Activated B cell treated with CpG ODN at 0.5 μM for 24 hours (primary cell): ENCODE measurements around the gene ASIC4. TPM values are rescaled to one million over a fixed set of nuclear protein-coding genes. Genes with fewer than 3 reads are reported as not detected.

Experiments
- ATAC-seq: fragments of 200-7000 bp; cut with Tn5 transposase; one replicate; pipeline ENCODE4 v1.10.0; 2021; ENCODE audit warnings: low read depth, mild to moderate bottlenecking, moderate library complexity
- CTCF ChIA-PET: fragments of 350-600 bp; sonication (Branson Sonifier 250); formaldehyde crosslinking; loops from one replicate; lab custom pipeline; 2021; ENCODE audit warnings: antibody characterized with exemption; lab: Charles Lee
- POLR2A ChIA-PET: fragments of 350-600 bp; sonication (Branson Sonifier 250); formaldehyde crosslinking; loops from one replicate; lab custom pipeline; 2021; ENCODE audit warnings: antibody characterized with exemption; lab: Charles Lee
- DNase-seq: peaks from one replicate; pipeline ENCODE4 v3.0.0; 2022
- H3K27ac Mint-ChIP-seq: one replicate; pipeline ENCODE4 v1.8.0; 2020; ENCODE audit warnings: mixed read lengths
- H3K27me3 Mint-ChIP-seq: one replicate; pipeline ENCODE4 v1.8.0; 2021; ENCODE audit warnings: mixed read lengths
- H3K36me3 Mint-ChIP-seq: one replicate; pipeline ENCODE4 v1.8.0; 2021; ENCODE audit warnings: low read depth, mixed read lengths
- H3K4me1 Mint-ChIP-seq: one replicate; pipeline ENCODE4 v1.8.0; 2021; ENCODE audit warnings: mixed read lengths
- H3K4me3 Mint-ChIP-seq: one replicate; pipeline ENCODE4 v1.8.0; 2020; ENCODE audit warnings: mild to moderate bottlenecking, mixed read lengths
- H3K9me3 Mint-ChIP-seq: one replicate; pipeline ENCODE4 v1.8.0; 2020; ENCODE audit warnings: mixed read lengths
- intact Hi-C: fragments of 100-400 bp; cut with micrococcal nuclease; formaldehyde crosslinking; loops from one replicate; pipeline ENCODE4 v1.15.1; 2024
- total RNA-seq: library from RNA; stranded (reverse); gene quantifications from 2 replicates; pipeline ENCODE4 v1.2.3, GENCODE V29; 2022
- TF ChIP-seq, protein P1 (sequence below): fragments of 200-600 bp; IDR thresholded peaks from one replicate; pipeline ENCODE4 v1.8.0; 2022; ENCODE audit warnings: antibody characterized with exemption, mild to moderate bottlenecking

The ASIC4 gene, protein sequence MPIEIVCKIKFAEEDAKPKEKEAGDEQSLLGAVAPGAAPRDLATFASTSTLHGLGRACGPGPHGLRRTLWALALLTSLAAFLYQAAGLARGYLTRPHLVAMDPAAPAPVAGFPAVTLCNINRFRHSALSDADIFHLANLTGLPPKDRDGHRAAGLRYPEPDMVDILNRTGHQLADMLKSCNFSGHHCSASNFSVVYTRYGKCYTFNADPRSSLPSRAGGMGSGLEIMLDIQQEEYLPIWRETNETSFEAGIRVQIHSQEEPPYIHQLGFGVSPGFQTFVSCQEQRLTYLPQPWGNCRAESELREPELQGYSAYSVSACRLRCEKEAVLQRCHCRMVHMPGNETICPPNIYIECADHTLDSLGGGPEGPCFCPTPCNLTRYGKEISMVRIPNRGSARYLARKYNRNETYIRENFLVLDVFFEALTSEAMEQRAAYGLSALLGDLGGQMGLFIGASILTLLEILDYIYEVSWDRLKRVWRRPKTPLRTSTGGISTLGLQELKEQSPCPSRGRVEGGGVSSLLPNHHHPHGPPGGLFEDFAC
- 0.15 TPM in 1 of 2 replicates, not detected in the other for total RNA-seq

DNA sequence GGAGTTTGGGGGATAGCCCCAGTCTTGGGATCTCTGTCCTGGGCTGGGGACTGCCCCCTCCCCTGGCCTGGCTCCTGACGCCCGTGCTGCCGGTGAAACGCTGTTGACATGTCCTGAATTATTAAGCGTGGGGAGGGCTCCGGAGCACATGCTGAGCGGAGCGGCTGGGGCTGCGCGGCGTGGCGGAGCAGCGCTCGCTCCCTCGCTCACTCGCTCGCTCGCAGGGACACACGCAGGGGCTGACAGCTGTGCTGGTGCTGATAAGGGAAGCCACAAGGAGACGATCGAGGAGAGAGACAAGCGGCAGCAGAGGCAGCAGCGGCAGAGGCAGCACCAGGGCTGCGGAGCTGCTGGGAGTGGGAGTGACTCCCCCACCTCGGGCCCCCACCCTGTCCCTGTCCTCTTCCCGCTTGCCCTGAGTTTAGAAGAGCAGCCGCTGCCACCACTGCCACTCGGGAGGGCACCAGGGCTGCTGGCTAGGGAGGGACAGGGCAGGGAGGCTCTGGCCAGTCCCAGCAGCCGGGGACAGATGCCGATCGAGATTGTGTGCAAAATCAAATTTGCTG, at the start of gene ASIC4:
ASIC4 (plus strand) TSS at position 287 of the 566 bp plus-strand sequence; CDS start at position 530, 243 bp downstream.
- Mint-ChIP-seq H3K27ac (no peak within 1 kb of the TSS), H3K36me3 (no peaks in the 10 kb centered on the region), H3K4me3 (no peak within 1 kb of the TSS), H3K4me1 (peaks cover 22% of the 10 kb centered on the region), H3K9me3 (no peaks in the 10 kb centered on the region), H3K27me3 (peaks cover 81% of the 10 kb centered on the region)
- ATAC-seq, result no peak
- intact Hi-C loops, result no loop called here
- ChIA-PET POLR2A (no interaction called here), CTCF (interaction anchor here (2.0 kb wide), 1 partner anchor 15 kb away, joined by 5 read pairs; no protein-coding TSS in a partner anchor)
- no peak for DNase-seq
- TF ChIP-seq, protein P1, sequence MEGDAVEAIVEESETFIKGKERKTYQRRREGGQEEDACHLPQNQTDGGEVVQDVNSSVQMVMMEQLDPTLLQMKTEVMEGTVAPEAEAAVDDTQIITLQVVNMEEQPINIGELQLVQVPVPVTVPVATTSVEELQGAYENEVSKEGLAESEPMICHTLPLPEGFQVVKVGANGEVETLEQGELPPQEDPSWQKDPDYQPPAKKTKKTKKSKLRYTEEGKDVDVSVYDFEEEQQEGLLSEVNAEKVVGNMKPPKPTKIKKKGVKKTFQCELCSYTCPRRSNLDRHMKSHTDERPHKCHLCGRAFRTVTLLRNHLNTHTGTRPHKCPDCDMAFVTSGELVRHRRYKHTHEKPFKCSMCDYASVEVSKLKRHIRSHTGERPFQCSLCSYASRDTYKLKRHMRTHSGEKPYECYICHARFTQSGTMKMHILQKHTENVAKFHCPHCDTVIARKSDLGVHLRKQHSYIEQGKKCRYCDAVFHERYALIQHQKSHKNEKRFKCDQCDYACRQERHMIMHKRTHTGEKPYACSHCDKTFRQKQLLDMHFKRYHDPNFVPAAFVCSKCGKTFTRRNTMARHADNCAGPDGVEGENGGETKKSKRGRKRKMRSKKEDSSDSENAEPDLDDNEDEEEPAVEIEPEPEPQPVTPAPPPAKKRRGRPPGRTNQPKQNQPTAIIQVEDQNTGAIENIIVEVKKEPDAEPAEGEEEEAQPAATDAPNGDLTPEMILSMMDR, result no peak

DNA sequence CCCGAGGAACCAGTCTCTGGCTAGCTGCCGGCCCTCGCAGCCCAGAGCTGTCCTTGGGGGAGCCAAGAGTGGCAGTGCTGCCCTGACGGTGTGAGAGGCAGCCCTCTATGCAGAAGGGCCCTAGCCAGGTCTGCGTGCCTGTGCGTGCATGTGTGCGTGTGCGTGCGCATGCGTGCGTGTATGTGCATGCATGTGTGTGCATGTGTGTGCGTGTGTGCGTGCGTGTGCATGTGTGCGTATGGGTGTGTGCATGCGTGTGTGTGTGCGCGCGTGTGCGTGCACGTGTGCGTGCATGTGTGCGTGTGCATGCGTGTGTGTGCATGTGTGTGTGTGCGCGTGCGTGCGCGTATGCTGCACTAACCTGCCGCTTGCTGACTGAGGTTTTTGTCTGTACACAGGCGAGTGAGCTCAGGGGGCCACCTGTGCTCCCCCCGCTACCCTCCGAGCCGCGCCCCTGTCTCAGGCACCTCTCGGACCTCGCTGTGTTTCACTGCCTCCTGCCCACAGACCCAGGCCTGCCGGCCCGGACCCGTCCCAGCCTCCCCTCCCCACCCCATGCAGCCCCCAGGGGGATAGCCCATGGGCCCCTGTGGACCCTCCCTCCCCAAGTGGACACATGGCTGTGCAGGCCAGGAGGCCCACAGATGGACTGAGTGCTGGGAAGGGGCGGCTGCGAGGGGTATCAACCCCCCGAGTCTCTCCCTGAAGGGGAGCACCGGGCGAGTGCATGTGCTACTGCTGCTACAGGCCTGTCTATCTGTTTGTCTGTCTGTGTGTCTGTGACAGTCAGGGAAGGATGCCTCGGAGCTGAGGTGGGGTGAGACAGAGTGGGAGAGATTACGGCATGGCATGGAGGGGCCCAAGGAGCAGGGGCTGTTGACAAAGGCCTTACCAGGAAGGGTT, 48.4 kb upstream of the ASIC4 start:
- POLR2A ChIA-PET, result no interaction called here
- H3K4me3 Mint-ChIP-seq, result no peak overlapping the region
- TF ChIP-seq, protein P1, result no peak
- H3K27me3 Mint-ChIP-seq, result peaks cover 5% of the 10 kb centered on the region
- no peak for ATAC-seq
- CTCF ChIA-PET, result no interaction called here
- H3K9me3 Mint-ChIP-seq, result no peaks in the 10 kb centered on the region
- no peaks in the 10 kb centered on the region for H3K36me3 Mint-ChIP-seq
- DNase-seq, result no peak
- intact Hi-C loops, result no loop called here
- H3K4me1 Mint-ChIP-seq, result no peaks in the 10 kb centered on the region
- H3K27ac Mint-ChIP-seq, result no peak overlapping the region

DNA sequence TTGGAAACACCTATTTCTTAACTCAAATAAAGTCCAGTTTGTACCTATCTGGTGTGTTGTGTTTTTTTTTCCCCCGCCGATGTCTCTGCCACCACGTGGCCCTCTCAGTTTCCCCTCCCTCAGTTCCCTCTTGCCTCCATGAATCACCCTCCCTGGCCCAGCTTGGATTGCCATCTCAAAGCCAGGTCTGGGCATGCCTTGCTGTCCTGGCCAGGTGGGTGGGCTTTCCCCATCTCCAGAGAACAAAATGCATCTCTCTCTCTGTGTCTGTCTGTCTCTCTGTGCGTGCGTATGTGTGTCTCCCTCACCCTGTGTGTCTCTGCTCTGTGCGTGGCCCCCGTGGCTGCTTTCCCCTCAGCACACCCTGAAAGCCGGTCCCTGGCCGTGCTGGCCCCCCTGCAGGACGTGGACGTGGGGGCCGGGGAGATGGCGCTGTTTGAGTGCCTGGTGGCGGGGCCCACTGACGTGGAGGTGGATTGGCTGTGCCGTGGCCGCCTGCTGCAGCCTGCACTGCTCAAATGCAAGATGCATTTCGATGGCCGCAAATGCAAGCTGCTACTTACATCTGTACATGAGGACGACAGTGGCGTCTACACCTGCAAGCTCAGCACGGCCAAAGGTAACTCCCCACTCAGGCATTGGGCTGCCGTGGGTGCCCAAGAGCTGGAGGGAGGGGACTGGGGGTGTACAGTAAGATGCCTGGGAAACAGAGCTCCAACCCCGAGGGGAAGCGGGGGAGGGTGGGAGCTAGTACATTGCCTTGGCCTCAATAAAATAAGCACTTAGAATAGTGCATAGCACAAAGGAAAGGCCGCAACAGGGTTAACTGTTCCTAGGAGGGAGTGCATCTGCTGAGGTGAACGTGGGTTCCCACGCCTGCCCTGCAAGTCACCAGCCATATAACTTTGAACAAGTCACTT, 47.2 kb upstream of the ASIC4 start:
- Mint-ChIP-seq H3K9me3 (no peaks in the 10 kb centered on the region), H3K27ac (no peak overlapping the region), H3K36me3 (no peaks in the 10 kb centered on the region), H3K4me1 (no peaks in the 10 kb centered on the region), H3K4me3 (no peak overlapping the region), H3K27me3 (peaks cover 8% of the 10 kb centered on the region)
- CTCF ChIA-PET, result no interaction called here
- ATAC-seq, result no peak
- POLR2A ChIA-PET, result no interaction called here
- TF ChIP-seq, protein P1, result no peak
- no peak for DNase-seq
- intact Hi-C loops, result no loop called here

DNA sequence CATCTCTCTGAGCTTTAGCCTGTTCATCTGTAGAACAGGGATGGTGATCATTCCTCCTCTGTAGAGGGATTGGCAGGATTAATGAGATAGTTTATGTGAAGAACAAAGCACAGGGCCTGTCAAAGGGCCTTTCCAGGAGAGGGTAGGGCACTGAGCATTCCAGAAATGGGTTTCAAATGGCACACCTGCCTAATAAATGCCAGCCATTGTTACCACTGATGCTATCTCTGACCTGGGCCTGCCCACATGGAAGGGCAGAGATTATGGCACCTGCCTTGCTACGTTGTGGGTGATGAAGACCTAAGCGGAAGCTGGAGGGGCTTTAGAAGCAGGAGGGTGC, 46.6 kb upstream of the ASIC4 start:
- Mint-ChIP-seq H3K4me1 (no peaks in the 10 kb centered on the region), H3K4me3 (no peak overlapping the region), H3K9me3 (no peaks in the 10 kb centered on the region), H3K27ac (no peak overlapping the region), H3K27me3 (peaks cover 8% of the 10 kb centered on the region), H3K36me3 (no peaks in the 10 kb centered on the region)
- DNase-seq (no peak), ATAC-seq (no peak)
- ChIA-PET CTCF (no interaction called here), POLR2A (no interaction called here)
- intact Hi-C loops, result no loop called here
- TF ChIP-seq, protein P1, result no peak
